SHP77 (cell line): Measurements from ENCODE around the gene SMC4.
"Not testable (repeated sequence)": the region's sequence is repeated elsewhere in the genome, so short reads cannot be mapped to it uniquely, and the experiment has no call there.

ENCODE experiments used
- DNase-seq, 2 experiments: peaks; one replicate each; lab custom pipeline; 2025; lab: John Stamatoyannopoulos, UW

The SMC4 gene

DNA sequence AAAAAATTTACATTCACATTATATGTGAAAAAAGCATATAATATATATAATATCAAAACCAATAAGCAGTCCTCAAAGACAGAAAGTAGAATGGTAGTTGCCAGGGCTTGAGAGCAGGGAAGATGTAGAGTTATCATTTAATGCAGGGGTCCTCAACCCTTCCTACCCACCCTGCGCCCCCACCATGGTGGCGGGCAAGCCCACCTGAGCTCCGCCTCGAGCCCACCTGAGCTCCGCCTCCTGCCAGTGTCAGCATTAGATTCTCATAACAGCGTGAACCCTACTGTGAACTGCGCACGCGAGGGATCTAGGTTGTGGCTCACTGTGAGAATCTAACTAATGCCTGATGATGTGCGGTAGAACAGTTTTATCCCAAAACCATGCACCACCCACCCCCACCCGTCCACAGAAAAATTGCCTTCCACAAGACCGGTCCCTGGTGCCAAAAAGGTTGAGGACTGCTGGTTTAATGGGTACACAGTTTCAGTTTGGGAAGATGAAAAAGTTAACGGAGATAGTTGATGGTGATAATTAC, 47.1 kb downstream of the SMC4 start:
- no peak for DNase-seq

DNA sequence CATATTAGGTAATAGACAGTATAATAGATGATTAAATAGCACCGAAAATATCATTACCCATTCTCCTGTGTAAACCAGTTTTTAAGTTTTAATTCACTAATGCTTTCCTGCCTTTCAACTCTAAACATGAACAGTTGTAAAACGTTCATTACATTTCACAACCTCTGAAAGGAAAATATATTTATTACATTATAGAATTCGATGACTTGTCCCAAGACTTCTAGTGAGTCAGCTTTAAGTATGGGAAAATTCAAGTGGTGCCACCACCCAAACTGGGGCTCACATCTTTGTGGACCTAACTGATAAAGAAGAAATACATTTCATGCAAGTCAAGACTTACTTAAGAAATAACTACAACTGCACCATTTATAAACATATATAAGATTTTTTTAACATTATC, 48.1 kb downstream of the SMC4 start:
- no peak for DNase-seq

DNA sequence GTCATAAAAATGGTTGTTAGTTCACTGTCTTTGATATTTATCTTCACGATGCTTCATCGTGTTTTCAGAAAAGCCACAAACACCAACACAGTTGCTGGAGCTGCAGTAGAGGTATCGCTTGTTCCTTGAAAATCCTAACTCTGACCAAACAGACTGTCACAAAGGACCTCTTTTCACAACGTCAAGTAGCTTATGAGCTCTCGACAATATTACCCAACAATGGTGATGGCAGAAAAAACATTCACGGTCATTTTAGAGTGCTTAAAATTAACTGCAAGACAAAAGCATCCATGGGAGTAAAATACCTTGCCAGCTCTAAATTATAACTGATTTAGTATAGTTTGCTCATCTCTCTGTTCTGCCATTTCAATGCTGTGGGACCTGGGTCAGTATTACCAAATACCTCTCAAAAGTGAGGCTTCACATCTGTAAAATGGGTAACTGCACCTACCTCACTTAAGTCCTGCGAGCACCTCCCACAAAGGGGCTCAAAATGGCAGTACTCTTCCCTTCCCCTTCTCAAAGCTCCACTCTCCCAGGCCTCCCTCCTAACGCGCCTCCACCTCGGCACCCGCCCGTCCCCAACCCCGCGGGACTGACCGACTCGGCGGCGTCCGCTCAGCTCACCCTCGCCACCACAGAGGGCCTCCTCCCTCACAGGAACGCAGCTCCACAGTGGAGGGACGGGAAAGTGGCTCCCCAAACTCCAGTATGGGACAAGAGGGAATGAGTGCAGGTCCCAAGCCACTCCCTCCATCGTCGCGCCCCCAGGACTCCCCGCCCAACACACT, 49.6 kb downstream of the SMC4 start:
- no peak for DNase-seq

DNA sequence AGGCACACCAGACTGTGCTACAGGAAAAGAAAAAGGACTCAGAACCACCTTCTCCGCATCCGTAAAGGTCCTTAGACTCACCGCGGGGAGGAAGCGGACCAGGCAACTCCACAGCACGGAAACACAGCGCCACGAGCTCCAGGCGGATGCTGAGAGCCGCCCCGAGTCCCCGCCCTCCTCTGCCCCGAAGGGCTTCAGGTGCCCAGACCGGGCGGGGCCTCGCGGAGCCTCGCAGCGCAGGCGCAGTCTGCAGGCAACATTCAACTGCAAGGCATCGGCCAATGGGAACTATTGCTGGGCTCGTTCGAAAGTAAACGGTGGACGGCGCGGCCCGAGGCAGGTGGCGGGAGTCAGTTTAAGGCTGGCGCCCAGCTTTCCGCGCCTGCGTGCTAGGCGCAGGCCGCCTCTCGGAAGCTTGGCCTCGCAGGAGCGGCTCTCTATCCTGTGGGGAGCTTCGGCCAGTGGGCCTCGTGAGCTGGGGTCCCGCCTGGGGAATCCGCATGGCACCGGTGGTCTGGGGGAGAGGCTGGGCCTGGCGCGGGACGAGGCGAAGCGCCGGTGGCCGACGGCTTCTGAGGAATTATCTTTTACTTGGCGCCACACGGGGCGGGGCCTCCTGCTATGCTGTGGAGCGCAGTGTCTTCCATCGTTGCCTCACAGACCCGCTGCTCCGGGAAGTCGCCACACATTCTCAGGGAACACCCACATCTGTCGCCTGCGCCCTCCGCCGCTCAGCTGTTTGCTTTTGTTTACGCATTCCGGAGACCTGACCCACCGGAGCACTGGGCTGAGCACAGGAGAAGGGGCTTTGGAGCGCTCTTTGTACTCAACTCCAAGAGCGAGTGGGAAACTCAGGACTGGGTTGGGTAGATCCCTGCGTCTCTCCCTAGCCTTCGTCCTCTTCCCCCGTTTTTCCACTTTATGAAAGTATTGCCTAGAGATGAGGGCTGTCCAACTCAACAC, 50.5 kb downstream of the SMC4 start, which contains the start of gene TRIM59:
Gene TRIM59, minus strand, starts transcription at position 151 of the 963 bp plus-strand sequence. CDS start 10,603 bp downstream, outside the sequence.
- DNase-seq: no peak

DNA sequence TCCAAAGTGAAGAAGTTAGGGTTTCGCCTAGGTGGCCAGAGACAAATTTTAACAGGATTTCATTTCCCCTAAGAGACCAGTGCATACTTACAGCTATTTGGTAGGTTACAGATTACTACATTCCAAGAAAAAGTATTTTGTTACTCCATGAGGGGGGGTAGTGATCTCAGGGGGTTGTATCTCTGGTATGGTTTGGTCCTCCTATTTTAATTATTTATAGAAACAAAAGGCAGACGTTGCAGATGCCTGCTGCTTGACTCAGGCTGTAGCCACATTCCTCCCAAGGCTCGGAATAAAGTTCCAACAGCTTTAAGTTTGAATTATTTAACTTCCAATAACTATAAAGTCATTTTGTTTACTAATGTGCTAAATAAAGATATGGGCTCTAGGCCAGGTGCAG, 51.4 kb downstream of the SMC4 start:
- DNase-seq: no peak

DNA sequence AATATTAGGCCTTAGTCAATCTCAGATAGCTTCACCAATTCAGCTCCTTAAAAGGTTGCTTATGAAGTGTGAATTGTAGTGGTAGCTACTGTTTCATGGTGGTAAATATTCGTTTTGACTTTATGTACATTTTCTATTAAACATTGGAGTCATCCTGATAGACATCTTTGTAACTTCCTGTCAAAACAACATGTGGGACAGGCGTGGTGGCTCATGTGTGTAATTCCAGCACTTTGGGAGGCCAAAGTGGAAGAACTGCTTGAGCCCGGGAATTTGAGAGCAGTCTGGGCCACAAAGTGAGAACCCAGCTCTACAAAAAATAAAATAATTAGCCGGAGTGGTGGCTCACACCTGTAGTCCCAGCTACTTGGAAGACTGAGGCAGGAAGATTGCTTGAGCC, 52.2 kb downstream of the SMC4 start:
- no peak for DNase-seq

DNA sequence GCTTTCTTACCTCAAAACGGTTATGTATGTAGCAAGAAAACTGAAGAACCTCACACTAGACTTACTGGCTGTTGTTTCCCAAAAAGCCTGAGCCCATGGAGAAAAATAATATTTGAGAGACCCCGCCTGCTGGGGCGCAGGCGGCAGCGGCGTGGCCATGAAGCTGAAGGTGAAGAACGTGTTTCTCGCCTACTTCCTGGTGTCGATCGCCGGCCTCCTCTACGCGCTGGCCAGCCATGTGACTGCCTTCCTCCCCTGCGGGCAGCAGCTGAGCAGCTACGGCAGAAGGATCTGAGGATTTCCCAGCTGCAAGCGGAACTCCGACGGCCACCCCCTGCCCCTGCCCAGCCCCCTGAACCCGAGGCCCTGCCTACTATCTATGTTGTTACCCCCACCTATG, 52.8 kb downstream of the SMC4 start:
- DNase-seq: not testable (repeated sequence)

DNA sequence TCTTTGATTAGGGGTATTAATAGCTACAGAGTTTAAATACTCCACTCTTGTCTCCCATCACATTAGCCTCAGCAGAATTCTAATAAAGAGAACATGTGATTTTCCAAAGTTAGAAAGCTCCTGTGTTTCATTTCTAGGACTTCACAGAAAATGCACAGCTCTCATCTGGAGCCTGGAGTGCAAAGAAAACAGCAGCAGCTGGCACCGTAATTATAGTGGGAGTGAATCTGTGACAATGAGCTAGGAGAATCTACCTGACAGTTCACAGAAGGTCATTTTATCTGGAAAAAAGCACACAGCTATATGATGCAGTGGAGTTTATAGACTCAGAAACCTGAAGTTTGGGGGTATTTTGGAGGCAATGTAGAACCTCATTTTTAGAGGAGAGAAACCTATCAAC, 55.5 kb downstream of the SMC4 start:
- DNase-seq: no peak

DNA sequence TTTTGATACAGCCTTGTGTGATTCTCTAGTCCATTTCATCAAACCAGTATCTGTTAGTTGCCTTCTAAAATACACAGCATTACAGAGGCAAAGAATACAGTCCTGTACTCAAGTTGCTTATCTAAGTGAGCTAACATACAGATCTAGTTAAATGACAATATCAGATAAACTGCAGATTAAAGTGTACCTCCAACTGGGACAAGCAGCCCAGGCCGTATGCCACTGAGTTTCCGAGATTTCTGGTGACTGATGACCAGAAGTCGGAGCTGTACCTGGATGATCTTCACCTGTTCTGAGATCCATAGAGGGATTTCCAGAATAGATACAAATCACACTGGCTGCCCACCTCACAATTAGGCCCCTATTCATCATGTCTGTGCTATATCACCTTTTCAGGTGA, 56.4 kb downstream of the SMC4 start:
- DNase-seq: no peak

DNA sequence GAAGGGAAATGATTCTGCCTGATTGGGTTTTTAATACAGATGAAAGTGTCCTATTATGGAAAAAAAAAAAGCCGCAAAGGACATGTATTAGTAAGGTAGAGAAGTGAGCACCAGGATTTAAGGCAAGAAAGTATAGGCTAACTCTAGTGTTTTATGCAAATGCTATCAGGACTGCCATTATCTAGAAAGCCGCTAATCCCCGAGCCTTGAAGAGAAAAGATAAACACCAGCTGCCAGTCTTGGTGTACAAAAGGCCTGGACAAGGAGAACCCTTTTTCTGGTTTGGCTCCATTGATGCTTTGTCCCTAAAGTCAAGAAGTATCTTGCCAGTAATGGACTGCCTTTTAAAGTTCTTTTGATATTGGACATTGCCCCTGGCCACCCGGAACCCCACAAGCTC, 58.7 kb downstream of the SMC4 start:
- no peak for DNase-seq

DNA sequence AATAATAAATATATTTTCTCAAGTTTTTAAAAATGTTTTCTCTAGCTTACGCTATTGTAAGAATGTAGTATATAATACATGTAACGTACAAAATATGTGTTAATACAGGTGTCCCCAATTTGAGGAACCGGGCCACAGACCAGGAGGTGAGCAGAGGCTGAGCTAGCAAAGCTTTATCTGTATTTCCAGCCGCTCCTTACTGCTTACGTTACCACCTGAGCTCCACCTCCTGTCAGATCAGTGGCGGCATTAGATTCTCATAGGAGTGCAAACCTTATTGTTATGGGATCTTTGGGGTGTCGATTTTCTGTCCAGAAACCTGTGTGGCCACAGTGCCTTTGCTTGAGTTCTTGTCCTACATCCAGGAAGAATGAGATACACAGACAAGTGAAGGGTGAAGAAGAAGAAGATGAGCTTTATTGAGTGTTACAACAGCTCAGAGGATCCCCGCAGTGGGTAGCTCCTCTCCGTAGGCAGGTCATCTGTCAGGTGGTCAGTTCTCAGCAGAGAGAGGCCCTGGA, 60.1 kb downstream of the SMC4 start:
- DNase-seq: no peak

DNA sequence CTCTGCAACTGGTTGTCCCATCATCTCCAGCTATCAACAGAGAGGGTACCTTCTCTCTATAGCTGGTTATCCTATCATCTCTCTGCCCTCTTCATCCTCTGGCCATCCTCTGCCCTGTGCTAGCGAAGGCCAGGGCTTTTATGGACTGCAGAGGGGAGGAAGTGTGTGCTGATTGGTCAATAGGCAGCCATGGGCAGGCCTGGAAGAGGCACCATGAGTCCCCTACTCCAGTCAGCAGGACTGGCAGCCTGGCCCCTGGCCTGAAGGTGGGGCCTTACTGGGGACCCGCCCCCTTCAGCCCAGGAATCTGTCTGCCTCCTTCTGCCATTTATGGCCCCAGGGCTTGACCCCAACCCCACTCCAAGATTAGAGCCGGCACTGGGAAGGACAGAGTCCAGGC, 60.6 kb downstream of the SMC4 start:
- no peak for DNase-seq

DNA sequence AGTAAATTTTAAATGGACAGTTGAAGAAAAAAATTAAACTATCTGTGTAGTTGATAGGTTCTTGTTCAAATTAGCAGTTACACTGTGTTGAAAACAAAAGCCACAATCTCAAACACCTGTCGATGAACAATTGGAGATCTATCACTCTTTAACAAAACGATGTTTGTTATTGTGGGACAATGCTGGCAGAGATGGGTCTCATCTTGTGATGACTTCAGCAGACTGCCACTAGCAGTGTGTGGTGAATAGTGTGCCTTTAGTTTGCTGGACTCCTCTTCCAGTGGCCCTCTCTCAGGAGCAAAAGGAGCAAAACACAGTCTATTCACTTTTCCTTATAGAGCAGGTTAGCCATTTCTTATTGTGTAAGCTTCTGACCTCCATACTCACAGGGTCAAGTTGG, 64.9 kb downstream of the SMC4 start:
- DNase-seq: no peak

DNA sequence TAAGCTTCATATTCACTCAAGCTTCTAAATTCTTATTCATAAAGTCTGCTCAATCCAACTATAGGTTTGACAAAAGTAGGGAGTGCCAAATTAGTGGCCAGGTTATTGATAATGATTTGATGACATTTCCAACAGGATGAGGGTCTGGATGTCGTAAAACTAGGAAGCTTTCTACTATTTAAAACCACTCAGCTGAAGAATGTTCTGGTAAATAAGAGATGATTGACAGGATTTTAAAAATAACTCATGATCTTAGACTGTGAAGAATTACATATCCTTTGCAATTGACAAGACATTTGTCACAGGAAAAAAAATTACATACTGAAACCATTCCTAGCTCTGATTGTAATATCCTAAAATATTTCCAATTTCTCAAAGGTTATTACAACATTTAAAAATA, 65.5 kb downstream of the SMC4 start:
- DNase-seq: no peak

DNA sequence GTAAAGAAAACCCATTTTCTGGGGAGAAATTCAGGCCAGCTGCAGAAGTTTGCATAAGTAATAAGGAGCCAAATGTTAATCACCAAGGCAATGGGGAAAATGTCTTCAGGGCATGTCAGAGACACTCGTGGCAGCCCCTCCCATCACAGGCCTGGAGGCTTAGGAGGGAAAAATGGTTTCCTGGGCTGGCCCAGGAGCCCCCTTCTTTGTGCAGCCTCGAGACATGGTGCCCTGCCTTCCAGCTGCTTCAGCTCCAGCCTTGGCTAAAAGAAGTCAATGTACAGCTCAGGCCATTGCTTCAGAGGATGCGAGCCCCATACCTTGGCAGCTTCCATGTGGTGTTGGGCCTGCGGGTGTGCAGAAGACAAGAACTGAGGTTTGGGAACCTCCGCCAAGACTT, 70.7 kb downstream of the SMC4 start:
- DNase-seq: no peak

DNA sequence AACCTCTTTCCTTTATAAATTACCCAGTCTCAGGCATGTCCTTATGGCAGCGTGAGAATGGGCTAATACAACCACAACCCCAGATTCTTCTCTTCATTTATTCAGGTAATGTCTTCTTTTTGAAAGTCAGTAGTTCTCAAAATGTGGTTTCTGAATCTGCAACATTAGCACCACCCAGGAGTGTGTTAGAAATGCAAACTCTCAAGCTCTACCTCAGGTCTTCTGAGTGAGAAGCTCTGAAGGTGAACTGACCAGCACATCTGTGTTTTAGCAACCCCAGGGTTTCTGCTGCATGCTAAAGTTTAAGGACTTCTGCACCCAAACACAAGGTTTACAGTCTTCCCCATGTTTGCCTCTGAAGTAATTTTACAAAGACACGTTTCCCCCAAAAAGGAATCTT, 72.4 kb downstream of the SMC4 start:
- no peak for DNase-seq

DNA sequence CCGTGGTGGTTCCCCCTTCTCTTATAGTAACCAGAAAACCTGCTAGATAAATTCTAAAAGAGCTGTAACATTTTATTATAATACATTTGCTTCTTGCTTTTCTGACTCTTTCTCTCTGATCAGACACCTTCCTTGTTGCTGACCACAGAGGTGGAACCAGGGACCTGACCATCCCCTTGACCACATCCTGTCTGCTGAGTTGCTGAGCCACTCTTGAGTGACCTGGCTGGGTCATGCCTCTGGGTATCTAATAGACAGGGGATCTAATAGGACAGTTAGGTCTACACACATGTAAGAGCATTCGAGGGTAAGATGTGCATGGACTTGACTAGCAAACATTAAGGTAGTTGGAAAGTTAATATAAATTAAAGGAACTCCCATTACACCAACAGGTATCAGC, 72.9 kb downstream of the SMC4 start:
- DNase-seq: no peak

DNA sequence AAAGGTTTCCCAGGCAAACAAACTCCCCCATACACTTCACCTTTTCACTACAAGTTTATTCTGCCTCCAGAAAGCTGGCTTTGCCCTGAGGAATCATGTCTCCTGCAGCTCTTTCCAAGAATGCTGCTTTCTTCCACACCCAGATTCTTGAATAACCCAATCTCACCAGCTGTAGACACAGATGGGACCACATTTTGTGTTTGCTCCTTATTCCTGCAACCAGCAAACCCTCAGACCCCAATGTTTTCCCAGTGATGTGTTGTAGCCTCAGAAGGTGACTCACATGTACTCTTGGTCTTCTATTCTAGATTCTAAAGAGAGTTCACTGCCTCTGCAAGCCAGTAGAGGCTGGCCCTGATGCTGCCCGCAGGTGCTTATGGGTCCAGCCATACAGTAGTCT, 73.8 kb downstream of the SMC4 start:
- DNase-seq: no peak

DNA sequence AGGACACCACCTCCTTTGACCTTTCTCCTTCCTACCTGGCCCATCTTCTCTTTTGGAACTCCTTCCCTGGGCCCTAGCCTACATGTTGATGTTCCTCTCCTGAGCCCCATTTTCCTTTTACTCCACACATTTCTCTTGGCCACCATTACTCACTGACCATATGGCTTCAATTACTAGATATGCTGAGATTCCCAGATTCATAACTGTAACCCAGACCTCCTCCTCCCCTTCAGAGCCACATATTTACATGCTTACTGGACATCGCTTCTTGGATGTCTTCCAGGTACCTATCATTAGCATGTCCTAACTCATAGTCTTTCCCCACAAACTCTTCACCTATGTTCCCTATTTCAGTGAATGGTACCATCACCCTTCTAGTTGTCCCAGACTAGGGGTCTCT, 74.5 kb downstream of the SMC4 start:
- DNase-seq: no peak

DNA sequence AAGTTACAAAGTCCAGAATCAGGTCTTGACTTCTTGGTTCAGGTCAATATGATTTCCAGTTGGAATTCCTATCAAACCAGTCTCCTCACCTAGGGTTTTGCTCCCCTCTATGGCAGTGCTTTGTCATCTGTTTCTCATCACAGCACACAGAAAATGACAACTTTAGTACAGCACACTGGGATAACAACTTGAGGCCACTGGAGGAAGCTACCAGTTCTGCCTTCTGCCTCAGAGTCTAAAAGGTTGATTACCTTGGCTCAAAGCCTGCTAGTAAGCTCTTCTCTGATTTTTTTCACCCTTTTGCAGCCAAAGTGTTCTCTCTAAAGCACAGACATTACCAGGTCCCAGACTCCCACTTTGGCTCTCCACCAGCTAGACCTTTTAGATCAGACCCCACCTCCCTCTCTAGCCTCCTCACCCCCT, 75.0 kb downstream of the SMC4 start:
- DNase-seq: no peak

DNA sequence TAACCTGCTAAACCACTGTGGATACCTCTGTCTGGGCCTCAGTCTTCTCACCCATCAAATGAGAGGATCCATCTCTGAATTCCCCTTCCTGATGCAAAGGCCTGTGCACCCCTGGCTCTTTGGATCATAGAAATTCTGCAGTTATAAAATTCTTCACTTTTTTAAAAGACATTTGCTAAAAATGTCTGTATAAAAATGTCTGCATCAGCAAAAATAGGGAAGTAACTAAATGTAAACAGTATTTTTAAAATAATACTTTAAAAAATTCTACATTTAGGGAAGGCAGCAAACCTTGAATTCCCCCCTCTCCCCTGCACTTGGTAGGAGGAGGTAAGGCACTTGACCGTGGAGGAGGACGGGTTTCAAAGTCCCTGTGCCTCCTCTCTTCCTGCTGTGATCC, 75.7 kb downstream of the SMC4 start:
- DNase-seq: no peak

DNA sequence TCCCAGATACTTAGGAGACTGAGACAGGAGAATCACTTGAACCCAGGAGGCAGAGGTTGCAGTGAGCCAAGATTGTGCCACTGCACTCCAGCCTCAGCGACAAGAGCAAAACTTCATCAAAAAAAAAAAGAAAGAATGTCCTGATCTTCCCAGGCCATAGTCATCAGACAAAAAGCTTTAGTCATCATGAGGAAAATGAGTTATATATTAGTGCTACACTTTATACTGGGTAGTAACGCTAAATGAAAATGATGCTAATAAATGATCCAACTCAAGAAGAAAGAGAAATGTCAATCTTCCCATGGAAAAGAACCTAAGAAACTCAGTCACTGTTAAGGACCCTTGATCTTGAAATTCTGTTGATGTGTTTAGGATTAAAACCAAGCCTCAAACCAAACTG, 76.4 kb downstream of the SMC4 start:
- no peak for DNase-seq

DNA sequence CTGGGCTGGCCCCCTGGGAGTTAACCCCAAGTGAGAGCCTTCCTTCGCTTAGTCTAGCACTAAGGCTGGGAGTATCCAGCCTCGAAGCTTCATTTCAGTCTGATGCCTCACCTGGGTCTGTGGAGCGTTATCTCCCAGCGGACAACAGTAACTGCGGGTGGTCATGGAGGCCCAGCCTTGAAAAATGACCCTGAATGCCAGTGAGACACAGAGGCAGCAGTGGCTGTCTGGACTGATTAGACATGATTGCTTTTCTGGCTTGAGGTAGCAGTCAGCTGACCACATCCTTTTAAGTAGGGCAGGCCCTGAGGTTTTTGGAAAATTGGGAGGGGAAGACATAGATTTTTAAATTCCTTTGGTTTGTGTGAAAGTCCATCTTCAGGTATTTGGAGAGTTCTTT, 78.3 kb downstream of the SMC4 start:
- DNase-seq: no peak
